ENCODE data around the gene CUX1.

DNA sequence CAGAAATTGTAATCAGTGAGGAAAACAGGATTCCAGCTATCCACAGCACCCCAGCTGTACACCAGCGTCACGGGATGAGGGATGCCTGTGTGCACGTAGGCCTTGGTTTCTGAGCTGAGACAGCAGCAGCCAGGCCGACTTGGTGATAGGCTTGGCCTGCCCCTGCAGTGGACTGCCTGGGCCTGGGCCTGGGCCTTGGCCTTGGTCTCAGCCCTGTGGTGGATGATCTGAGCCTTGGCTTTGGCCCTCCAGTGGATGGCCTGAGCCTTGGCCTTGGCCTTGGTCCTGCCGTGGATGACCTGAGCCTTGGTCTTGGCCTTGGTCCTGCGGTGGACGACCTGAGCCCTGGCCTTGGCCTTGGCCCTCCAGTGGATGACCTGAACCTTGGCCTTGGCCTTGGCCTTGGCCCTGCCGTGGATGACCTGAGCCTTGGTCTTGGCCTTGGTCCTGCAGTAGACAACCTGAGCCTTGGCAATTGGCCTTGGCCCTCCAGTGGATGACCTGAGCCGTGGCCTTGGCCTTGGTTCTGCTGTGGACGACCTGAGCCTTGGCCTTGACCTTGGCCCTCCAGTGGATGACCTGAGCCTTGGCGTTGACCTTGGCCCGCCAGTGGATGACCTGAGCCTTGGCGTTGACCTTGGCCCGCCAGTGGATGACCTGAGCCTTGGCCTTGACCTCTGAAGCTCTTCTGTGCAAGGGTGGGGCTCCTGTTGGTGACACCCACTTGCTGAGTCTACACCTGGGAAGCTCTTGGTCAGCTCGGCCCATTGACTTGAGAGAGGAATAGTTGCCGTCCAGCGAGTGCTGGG, 93.8 kb downstream of the CUX1 start:
- TF ChIP-seq POLR2A (IDR thresholded peaks at IDR 0.05; ENCODE audit: low read depth, low read length) (no peak), TAF1 (IDR thresholded peaks at IDR 0.05; ENCODE audit: low read depth, low read length) (no peak), POLR2AphosphoS5 (IDR thresholded peaks at IDR 0.05; ENCODE audit: low read depth, low read length) (no peak), POU2F2 (IDR thresholded peaks at IDR 0.05; ENCODE audit: low read depth, low read length) (no peak)

Measured in GM12891 (cell line).